HEK293T (cell line): ENCODE data around the gene MTHFR.

Source experiments
- FOXA1 ChIP-seq: fragments of 450-650 bp; IDR thresholded peaks from 2 replicates; pipeline ENCODE4 v1.6.1; 2016; ENCODE audit warnings: mild to moderate bottlenecking
- TF ChIP-seq, protein P1 (sequence below): fragments of 450-650 bp; IDR thresholded peaks from 2 replicates; pipeline ENCODE4 v1.6.1; 2016

DNA sequence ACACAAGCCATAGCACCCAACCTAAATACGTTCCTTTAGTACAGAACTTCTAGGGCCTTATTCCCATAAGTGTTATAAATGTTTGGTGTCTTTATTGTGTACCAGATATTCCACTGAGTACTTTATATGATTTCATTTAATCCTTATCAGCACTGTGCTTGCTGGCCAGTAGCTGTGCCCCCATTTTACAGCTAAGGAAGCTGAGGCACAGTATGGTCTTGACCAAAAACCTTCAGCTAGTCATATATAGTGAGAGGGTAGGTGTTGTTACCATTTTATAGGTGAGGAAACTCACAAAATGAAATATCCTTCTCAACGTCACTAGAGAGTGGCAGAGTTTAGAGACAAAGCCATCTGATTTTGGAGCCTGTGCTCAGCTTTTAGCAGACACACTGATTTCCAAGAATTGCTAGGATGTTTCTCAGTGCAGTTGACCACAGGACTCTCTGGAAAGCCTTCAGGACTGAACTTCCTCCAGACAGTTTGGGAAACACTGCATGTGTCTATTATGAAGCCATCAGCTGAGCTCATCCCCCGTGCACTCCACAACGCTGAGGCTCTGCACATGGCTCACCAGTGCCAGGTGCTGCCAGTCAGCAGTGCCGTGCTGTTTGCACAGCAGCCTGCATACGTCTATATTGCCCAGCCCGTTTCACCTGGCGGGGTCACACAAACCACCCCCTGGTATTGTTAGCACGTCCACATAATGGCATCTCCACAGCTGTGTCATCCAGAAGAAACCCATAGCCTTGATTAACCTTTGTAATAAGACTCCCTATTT lies 26.4 kb upstream of the MTHFR start:
- TF ChIP-seq, protein P1, sequence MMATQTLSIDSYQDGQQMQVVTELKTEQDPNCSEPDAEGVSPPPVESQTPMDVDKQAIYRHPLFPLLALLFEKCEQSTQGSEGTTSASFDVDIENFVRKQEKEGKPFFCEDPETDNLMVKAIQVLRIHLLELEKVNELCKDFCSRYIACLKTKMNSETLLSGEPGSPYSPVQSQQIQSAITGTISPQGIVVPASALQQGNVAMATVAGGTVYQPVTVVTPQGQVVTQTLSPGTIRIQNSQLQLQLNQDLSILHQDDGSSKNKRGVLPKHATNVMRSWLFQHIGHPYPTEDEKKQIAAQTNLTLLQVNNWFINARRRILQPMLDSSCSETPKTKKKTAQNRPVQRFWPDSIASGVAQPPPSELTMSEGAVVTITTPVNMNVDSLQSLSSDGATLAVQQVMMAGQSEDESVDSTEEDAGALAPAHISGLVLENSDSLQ = no peak
- TF ChIP-seq FOXA1 = no peak
